ENCODE measurements around the gene FAF1. TPM values are rescaled to one million over a fixed set of nuclear protein-coding genes. Genes with fewer than 3 reads are reported as not detected.

The FAF1 gene
- total RNA-seq, 1 experiment from 2014 or later: 73.2 TPM

DNA sequence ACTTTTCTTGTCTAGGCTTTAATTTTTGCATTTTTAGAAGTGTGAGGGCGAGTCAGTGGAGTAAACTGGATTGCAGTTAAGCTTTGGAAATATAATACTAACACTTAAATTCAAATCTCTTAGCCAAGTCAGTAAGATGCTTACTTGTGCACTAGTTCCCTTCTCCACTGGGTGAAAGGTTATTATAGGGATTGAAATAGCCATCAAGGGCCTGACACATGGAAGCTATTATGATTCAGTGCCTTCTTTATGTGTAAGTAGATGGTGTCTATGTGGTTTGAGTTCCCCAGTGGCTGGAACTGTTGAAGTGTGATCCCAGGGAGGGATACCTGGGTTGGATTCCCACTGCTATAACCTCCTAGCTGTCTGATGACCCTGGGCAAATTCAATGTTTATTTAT, 512.1 kb downstream of the FAF1 start:
- no peak overlapping the region for H3K27ac ChIP-seq (ENCODE audit: low read depth, low read length)
- H3K4me3 ChIP-seq (replicated peaks in 1 of 2; ENCODE audit: low read depth in 1 of 2, low read length in 2 of 2): no peak overlapping the region
- no peak for ATAC-seq
- H3K4me2 ChIP-seq (ENCODE audit: low read length): no peak overlapping the region
- ChIA-PET CTCF (no interaction called here), RAD21 (ENCODE audit: low non-redundant PET in 1 of 2, low total read pairs in 2 of 2, uncharacterized antibody in 2 of 2, unreplicated experiment in 2 of 2) (no interaction called here), POLR2A (no interaction called here)
- no peaks in the 10 kb centered on the region for H3K9me3 ChIP-seq (ENCODE audit: control insufficient read depth in 1 of 2, insufficient read depth in 1 of 2, low read depth in 1 of 2, low read length in 2 of 2)
- H3K9ac ChIP-seq (ENCODE audit: low read length): no peak overlapping the region
- H3K36me3 ChIP-seq (ENCODE audit: control insufficient read depth in 1 of 2, insufficient read depth in 2 of 2, low read length in 2 of 2): no peaks in the 10 kb centered on the region
- H4K20me1 ChIP-seq (ENCODE audit: insufficient read depth): no peaks in the 10 kb centered on the region
- no peaks in the 10 kb centered on the region for H3K79me2 ChIP-seq (ENCODE audit: insufficient read depth, low read length)
- TF ChIP-seq SP1 (IDR thresholded peaks at IDR 0.05; ENCODE audit: low read depth): no peak
- TF ChIP-seq ZFX (IDR thresholded peaks at IDR 0.05): no peak
- TF ChIP-seq FOSL1 (IDR thresholded peaks at IDR 0.05; ENCODE audit: low read depth): no peak
- no peak for TF ChIP-seq POLR2A (IDR thresholded peaks at IDR 0.05; ENCODE audit: borderline replicate concordance, extremely low read depth, insufficient read depth, insufficient read length)
- TF ChIP-seq EGR1 (IDR thresholded peaks at IDR 0.05; ENCODE audit: low read depth): no peak
- intact Hi-C loops (cut with micrococcal nuclease): no loop called here
- H2AFZ ChIP-seq (ENCODE audit: low read depth, low read length, poor library complexity, severe bottlenecking): no peak overlapping the region
- no peaks in the 10 kb centered on the region for H3K4me1 ChIP-seq (ENCODE audit: control insufficient read depth in 1 of 2, insufficient read depth in 2 of 2, low read length in 2 of 2)
- H3K27me3 ChIP-seq (ENCODE audit: insufficient read depth, low read length): no peaks in the 10 kb centered on the region
- no TSS peak for BruUV-seq (replicated peaks)
- no peak for DNase-seq (ENCODE audit: low read depth, low spot score)
- no peaks in the 10 kb centered on the region for H3K9me2 ChIP-seq (ENCODE audit: insufficient read depth)

DNA sequence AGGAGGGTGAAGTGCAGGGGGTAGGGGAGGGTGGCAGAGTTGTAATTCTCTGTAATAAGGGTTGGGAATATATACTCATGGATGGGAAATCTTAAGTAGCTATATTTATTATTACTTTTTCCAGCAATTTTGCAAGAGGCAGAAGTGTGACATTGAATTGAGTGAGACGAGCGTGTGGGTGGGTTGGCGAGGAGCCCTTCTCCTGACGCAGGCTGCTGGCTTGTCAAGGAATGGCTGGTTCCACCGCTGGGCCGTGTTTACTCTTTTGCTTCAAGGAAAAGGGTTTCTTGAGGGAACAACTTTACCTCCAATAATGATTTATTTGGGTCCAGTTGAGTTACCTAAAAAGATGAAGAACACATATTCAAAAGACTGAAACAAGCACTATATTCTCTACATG, 518.9 kb downstream of the FAF1 start:
- Histone ChIP-seq H2AFZ (ENCODE audit: low read depth, low read length, poor library complexity, severe bottlenecking) (no peak overlapping the region), H3K4me2 (ENCODE audit: low read length) (no peak overlapping the region), H3K79me2 (ENCODE audit: insufficient read depth, low read length) (no peaks in the 10 kb centered on the region), H3K9ac (ENCODE audit: low read length) (no peak overlapping the region), H3K4me3 (replicated peaks in 1 of 2; ENCODE audit: low read depth in 1 of 2, low read length in 2 of 2) (no peak overlapping the region), H3K4me1 (ENCODE audit: control insufficient read depth in 1 of 2, insufficient read depth in 2 of 2, low read length in 2 of 2) (no peaks in the 10 kb centered on the region), H3K9me2 (ENCODE audit: insufficient read depth) (no peaks in the 10 kb centered on the region), H3K9me3 (ENCODE audit: control insufficient read depth in 1 of 2, insufficient read depth in 1 of 2, low read depth in 1 of 2, low read length in 2 of 2) (no peaks in the 10 kb centered on the region), H3K27me3 (ENCODE audit: insufficient read depth, low read length) (no peaks in the 10 kb centered on the region), H3K27ac (ENCODE audit: low read depth, low read length) (no peak overlapping the region), H3K36me3 (ENCODE audit: control insufficient read depth in 1 of 2, insufficient read depth in 2 of 2, low read length in 2 of 2) (0 out of 4 replicates have a peak, but pooled peaks cover 0 to 4% of the 10 kb centered on the region in 2 experiments), H4K20me1 (ENCODE audit: insufficient read depth) (no peaks in the 10 kb centered on the region)
- ChIA-PET RAD21 (ENCODE audit: low non-redundant PET in 1 of 2, low total read pairs in 2 of 2, uncharacterized antibody in 2 of 2, unreplicated experiment in 2 of 2) (no interaction called here), POLR2A (no interaction called here), CTCF (no interaction called here)
- BruUV-seq (replicated peaks): no TSS peak
- intact Hi-C loops (cut with micrococcal nuclease): no loop called here
- DNase-seq (ENCODE audit: low read depth, low spot score): no peak
- TF ChIP-seq EZH2 (IDR thresholded peaks at IDR 0.05) (no peak), ELF1 (IDR thresholded peaks at IDR 0.05; ENCODE audit: borderline replicate concordance, low read depth) (no peak), CBX3 (IDR thresholded peaks at IDR 0.05; ENCODE audit: low read depth) (no peak), POLR2AphosphoS5 (IDR thresholded peaks at IDR 0.05; ENCODE audit: low read depth, low read length) (no peak), YY1 (IDR thresholded peaks at IDR 0.05; ENCODE audit: extremely low read depth, insufficient replicate concordance, low read depth, low read length) (no peak), CEBPB (IDR thresholded peaks at IDR 0.05; ENCODE audit: low read depth) (no peak), SP1 (IDR thresholded peaks at IDR 0.05; ENCODE audit: low read depth) (no peak)
- TF ChIP-seq, protein P1, sequence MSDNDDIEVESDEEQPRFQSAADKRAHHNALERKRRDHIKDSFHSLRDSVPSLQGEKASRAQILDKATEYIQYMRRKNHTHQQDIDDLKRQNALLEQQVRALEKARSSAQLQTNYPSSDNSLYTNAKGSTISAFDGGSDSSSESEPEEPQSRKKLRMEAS (IDR thresholded peaks at IDR 0.05): no peak
- TF ChIP-seq, protein P2, sequence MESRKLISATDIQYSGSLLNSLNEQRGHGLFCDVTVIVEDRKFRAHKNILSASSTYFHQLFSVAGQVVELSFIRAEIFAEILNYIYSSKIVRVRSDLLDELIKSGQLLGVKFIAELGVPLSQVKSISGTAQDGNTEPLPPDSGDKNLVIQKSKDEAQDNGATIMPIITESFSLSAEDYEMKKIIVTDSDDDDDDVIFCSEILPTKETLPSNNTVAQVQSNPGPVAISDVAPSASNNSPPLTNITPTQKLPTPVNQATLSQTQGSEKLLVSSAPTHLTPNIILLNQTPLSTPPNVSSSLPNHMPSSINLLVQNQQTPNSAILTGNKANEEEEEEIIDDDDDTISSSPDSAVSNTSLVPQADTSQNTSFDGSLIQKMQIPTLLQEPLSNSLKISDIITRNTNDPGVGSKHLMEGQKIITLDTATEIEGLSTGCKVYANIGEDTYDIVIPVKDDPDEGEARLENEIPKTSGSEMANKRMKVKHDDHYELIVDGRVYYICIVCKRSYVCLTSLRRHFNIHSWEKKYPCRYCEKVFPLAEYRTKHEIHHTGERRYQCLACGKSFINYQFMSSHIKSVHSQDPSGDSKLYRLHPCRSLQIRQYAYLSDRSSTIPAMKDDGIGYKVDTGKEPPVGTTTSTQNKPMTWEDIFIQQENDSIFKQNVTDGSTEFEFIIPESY (IDR thresholded peaks at IDR 0.05; ENCODE audit: extremely low read depth, insufficient replicate concordance, low read length): no peak
- ATAC-seq: no peak
